Activated T-helper 1 cell treated with anti-CD3 and anti-CD28 coated beads, Interleukin-12 subunit alpha, Interleukin-12 subunit beta, Interleukin-2, Interleukin-4 antibody, amounts not matched to agents 30 ng/mL and 10 ng/mL and 1 ng/mL, durations not matched to agents 14 hours and 24 hours and 36 hours (primary cell): ENCODE data around the gene MKNK1. TPM values are rescaled to one million over a fixed set of nuclear protein-coding genes. Genes with fewer than 3 reads are reported as not detected.

Experiments
- DNase-seq: peaks from one replicate; pipeline ENCODE4 v3.0.0; 2021; ENCODE audit warnings: low spot score
- H3K27ac Mint-ChIP-seq: one replicate; pipeline ENCODE4 v1.8.0; 2021; ENCODE audit warnings: mild to moderate bottlenecking, mixed read lengths
- H3K27me3 Mint-ChIP-seq: one replicate; pipeline ENCODE4 v1.8.0; 2022; ENCODE audit warnings: mild to moderate bottlenecking, moderate library complexity, mixed read lengths; ENCODE audit not compliant: insufficient read depth
- H3K36me3 Mint-ChIP-seq: one replicate; pipeline ENCODE4 v1.8.0; 2021; ENCODE audit warnings: low read depth, mixed read lengths
- H3K4me1 Mint-ChIP-seq: one replicate; pipeline ENCODE4 v1.8.0; 2021; ENCODE audit warnings: low read depth, mixed read lengths
- H3K4me3 Mint-ChIP-seq: one replicate; pipeline ENCODE4 v1.8.0; 2021; ENCODE audit warnings: mild to moderate bottlenecking, moderate library complexity, mixed read lengths
- H3K9me3 Mint-ChIP-seq: one replicate; pipeline ENCODE4 v1.8.0; 2021; ENCODE audit warnings: mixed read lengths
- intact Hi-C: fragments of 100-400 bp; cut with micrococcal nuclease; formaldehyde crosslinking; loops from one replicate; pipeline ENCODE4 v1.15.1; 2024
- total RNA-seq: library from RNA; stranded (reverse); gene quantifications from 2 replicates; pipeline ENCODE4 v1.2.3, GENCODE V29; 2022

Gene MKNK1
- total RNA-seq, 1 donor from 2014 or later = 48.7 TPM

DNA sequence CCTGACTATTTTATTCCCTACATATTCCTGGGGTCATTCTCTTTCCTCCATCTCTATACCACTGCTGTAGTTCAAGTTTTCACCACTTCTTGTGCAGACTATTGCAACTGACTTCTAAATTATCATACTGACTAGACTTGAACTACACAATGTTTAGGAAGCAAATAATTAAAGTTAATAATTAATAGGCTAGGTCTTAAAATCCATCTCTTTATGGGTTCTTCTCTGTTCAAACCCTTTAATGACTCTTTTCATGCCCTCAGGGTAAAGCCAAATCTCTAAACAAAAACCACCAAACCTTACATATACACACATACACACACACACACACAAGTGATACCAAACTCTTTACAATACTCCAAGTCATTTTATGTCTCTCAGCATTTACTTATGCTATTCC lies 34.9 kb upstream of the MKNK1 start:
- H3K36me3 Mint-ChIP-seq = peaks cover 42% of the 10 kb centered on the region
- DNase-seq = no peak
- H3K27ac Mint-ChIP-seq = no peak overlapping the region
- no peaks in the 10 kb centered on the region for H3K9me3 Mint-ChIP-seq
- intact Hi-C loops = no loop called here
- no peak overlapping the region for H3K4me3 Mint-ChIP-seq
- no peaks in the 10 kb centered on the region for H3K4me1 Mint-ChIP-seq
- no peaks in the 10 kb centered on the region for H3K27me3 Mint-ChIP-seq

- H3K9me3 Mint-ChIP-seq = no peaks in the 10 kb centered on the region
- H3K27ac Mint-ChIP-seq = no peak overlapping the region
- no peaks in the 10 kb centered on the region for H3K27me3 Mint-ChIP-seq
- peaks cover 39% of the 10 kb centered on the region for H3K36me3 Mint-ChIP-seq
- intact Hi-C loops = no loop called here
- H3K4me1 Mint-ChIP-seq = no peaks in the 10 kb centered on the region
- H3K4me3 Mint-ChIP-seq = no peak overlapping the region
- DNase-seq = no peak
Observed at GRCh38 chr1:46637444-46638083, 33.5 kb upstream of the MKNK1 start.

- no peak overlapping the region for H3K4me3 Mint-ChIP-seq
- no peak overlapping the region for H3K27ac Mint-ChIP-seq
- intact Hi-C loops = no loop called here
- H3K4me1 Mint-ChIP-seq = no peaks in the 10 kb centered on the region
- no peaks in the 10 kb centered on the region for H3K27me3 Mint-ChIP-seq
- DNase-seq = no peak
- H3K36me3 Mint-ChIP-seq = peaks cover 38% of the 10 kb centered on the region
- H3K9me3 Mint-ChIP-seq = no peaks in the 10 kb centered on the region
Observed at GRCh38 chr1:46635205-46635604, 31.1 kb upstream of the MKNK1 start.

- Mint-ChIP-seq H3K27ac (no peak overlapping the region), H3K9me3 (no peaks in the 10 kb centered on the region)
Observed at GRCh38 chr1:46630719-46631118, 26.7 kb upstream of the MKNK1 start.

GRCh38 chr1:46623743-46624644 lies 19.9 kb upstream of the MKNK1 start:
- Mint-ChIP-seq H3K4me1 (peaks cover 7% of the 10 kb centered on the region), H3K27me3 (peaks cover 2% of the 10 kb centered on the region), H3K4me3 (no peak overlapping the region), H3K36me3 (peaks cover 5% of the 10 kb centered on the region), H3K9me3 (no peaks in the 10 kb centered on the region), H3K27ac (no peak overlapping the region)
- intact Hi-C loops = no loop called here
- DNase-seq = no peak

More at GRCh38 chr1:46630719-46631118, 26.7 kb upstream of the MKNK1 start:
- Mint-ChIP-seq H3K4me1 (no peaks in the 10 kb centered on the region), H3K27me3 (no peaks in the 10 kb centered on the region), H3K36me3 (peaks cover 30% of the 10 kb centered on the region), H3K4me3 (no peak overlapping the region)
- DNase-seq = no peak
- intact Hi-C loops = no loop called here

DNA sequence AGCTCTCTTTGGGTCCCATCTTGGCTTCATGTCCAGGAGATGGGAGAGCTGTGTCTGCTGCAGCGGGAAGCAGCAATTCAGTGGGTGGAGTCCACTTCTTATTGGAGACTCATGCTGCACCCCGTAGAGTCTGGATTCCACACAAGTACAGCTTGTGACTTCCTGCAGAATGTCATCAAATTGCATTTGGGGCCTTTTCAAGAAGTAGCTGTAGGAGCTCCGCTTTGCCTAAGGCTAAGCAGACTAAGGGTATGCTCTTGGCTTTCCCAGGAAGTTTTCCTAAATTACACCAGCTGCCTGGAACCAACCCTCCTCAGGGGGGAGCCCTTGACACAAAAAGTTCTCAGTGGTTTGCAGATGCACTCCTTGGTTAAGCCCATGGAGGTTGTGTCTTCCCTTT lies 18.3 kb upstream of the MKNK1 start:
- H3K9me3 Mint-ChIP-seq = no peaks in the 10 kb centered on the region

DNA sequence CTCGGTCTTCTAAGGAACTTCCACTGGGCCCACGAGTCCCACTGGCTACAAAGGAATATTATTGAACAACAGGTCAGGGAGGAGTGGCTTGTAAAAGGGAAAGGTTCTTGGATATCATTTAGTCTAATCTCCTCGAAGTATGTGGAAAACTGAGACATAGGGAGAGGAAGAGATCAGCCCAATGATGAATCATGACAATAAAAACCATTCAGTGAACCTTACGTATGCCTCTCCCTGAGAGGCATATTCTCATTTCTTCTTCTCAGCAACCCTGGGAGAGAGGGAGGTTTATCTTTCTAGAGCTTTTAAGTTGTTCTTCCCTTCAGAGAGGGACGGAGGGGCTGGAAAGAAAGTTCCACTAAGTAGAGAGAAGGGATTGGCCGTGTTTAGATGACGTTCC lies 17.9 kb upstream of the MKNK1 start:
- DNase-seq = no peak
- intact Hi-C loops = loop anchor here (1.0 kb wide), 1 partner anchor 103 kb away; no protein-coding TSS in a partner anchor
- peaks cover 25% of the 10 kb centered on the region for H3K4me1 Mint-ChIP-seq
- no peaks in the 10 kb centered on the region for H3K9me3 Mint-ChIP-seq
- peaks cover 2% of the 10 kb centered on the region for H3K27me3 Mint-ChIP-seq
- no peak overlapping the region for H3K4me3 Mint-ChIP-seq
- no peak overlapping the region for H3K27ac Mint-ChIP-seq
- no peaks in the 10 kb centered on the region for H3K36me3 Mint-ChIP-seq

More for the DNA sequence above, 18.3 kb upstream of the MKNK1 start:
- Mint-ChIP-seq H3K36me3 (no peaks in the 10 kb centered on the region), H3K27ac (no peak overlapping the region), H3K4me1 (peaks cover 20% of the 10 kb centered on the region), H3K4me3 (no peak overlapping the region), H3K27me3 (peaks cover 2% of the 10 kb centered on the region)
- intact Hi-C loops = loop anchor here (1.0 kb wide), 1 partner anchor 103 kb away; no protein-coding TSS in a partner anchor
- DNase-seq = no peak

- H3K27ac Mint-ChIP-seq = peak overlapping the region; percentile 13
- H3K36me3 Mint-ChIP-seq = peaks cover 2% of the 10 kb centered on the region
- H3K9me3 Mint-ChIP-seq = no peaks in the 10 kb centered on the region
- intact Hi-C loops = no loop called here
- H3K27me3 Mint-ChIP-seq = peaks cover 2% of the 10 kb centered on the region
- H3K4me3 Mint-ChIP-seq = no peak overlapping the region
- peaks cover 41% of the 10 kb centered on the region for H3K4me1 Mint-ChIP-seq
- no peak for DNase-seq
Observed at GRCh38 chr1:46619656-46620258, 15.7 kb upstream of the MKNK1 start.

- Mint-ChIP-seq H3K4me1 (peaks cover 50% of the 10 kb centered on the region), H3K9me3 (no peaks in the 10 kb centered on the region), H3K36me3 (peaks cover 2% of the 10 kb centered on the region), H3K27ac (no peak overlapping the region), H3K27me3 (peaks cover 2% of the 10 kb centered on the region), H3K4me3 (no peak overlapping the region)
- intact Hi-C loops = no loop called here
- no peak for DNase-seq
Observed at GRCh38 chr1:46618754-46619415, 14.8 kb upstream of the MKNK1 start.

- no peaks in the 10 kb centered on the region for H3K9me3 Mint-ChIP-seq
- intact Hi-C loops = loop anchor here (2.0 kb wide), 1 partner anchor 85 kb away; no protein-coding TSS in a partner anchor
- H3K27me3 Mint-ChIP-seq = peaks cover 2% of the 10 kb centered on the region
- peaks cover 4% of the 10 kb centered on the region for H3K36me3 Mint-ChIP-seq
- peak overlapping the region; percentile 90 for H3K4me3 Mint-ChIP-seq
- DNase-seq = no peak
- H3K4me1 Mint-ChIP-seq = peaks cover 51% of the 10 kb centered on the region
- no peak overlapping the region for H3K27ac Mint-ChIP-seq
Observed at GRCh38 chr1:46617833-46618232, 13.8 kb upstream of the MKNK1 start.

DNA sequence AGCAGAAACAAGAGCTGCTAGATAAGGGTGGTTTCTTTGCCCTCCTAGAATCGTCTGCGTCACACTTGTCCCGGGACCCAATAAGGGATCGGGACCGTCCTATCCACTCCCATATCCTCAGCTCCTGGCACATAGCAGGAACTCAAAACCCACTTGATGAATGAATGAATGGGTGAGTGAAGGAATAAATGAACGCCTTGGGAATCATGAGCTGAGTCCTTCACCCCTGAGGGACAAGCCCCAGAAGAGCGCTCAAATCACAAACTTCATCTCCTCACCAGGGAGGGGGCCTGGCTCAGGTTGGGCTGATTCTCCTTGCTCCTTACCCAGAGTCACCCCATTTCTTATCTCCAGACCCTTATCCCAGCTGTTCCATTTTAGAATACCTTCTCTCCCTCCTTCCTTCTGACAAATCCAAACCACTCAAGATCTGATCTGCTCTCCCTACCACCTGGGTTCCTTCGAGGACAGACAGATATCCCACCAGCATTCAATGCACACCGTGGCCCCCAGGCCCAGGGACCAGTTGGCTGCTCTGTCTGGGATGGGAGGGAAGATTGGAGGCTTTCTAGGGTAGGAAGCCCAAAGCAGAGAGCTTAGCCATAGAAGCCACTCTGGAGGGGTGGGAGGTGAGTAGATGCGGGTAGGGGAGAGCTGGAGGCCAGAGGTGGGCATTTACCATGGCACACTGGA lies 13.2 kb upstream of the MKNK1 start:
- no peaks in the 10 kb centered on the region for H3K9me3 Mint-ChIP-seq
- no peak for DNase-seq
- peak overlapping the region; percentile 90 for H3K4me3 Mint-ChIP-seq
- H3K27me3 Mint-ChIP-seq = peaks cover 2% of the 10 kb centered on the region
- H3K36me3 Mint-ChIP-seq = peaks cover 7% of the 10 kb centered on the region
- intact Hi-C loops = loop anchor here (2.0 kb wide), 1 partner anchor 84 kb away; no protein-coding TSS in a partner anchor
- peak overlapping the region; percentile 87 for H3K27ac Mint-ChIP-seq
- H3K4me1 Mint-ChIP-seq = peaks cover 51% of the 10 kb centered on the region
